RWPE1 (cell line): Measurements from ENCODE around the gene NTSR1.

Experiments used
- CTCF ChIA-PET: fragments of 350-600 bp; sonication (Branson Sonifier 250); formaldehyde crosslinking; extraction: SDS; loops from one replicate; lab custom pipeline; 2021; lab: Yijun Ruan, JAX
- POLR2A ChIA-PET: fragments of 400-600 bp; formaldehyde crosslinking; extraction: SDS; loops from one replicate; lab custom pipeline; 2020; ENCODE audit warnings: antibody characterized with exemption; ENCODE audit not compliant: low non-redundant PET; lab: Yijun Ruan, JAX
- DNase-seq: peaks from one replicate; pipeline ENCODE4 v3.0.0; 2012; ENCODE audit warnings: low spot score
- H3K27ac ChIP-seq: fragments of 450-650 bp; 2 replicates; pipeline ENCODE4 v1.5.1; 2017
- CTCF ChIP-seq: fragments of 450-650 bp; conservative IDR thresholded peaks from 2 replicates; pipeline ENCODE4 v1.5.1; 2017; ENCODE audit warnings: low read depth, mild to moderate bottlenecking

NTSR1 gene

GRCh38 chr20:62666736-62667529 lies 41.7 kb upstream of the NTSR1 start:
- no peak; the same call in 1 of the 2 replicates for TF ChIP-seq CTCF
- H3K27ac ChIP-seq: peak overlapping the region; percentile 26
- ChIA-PET CTCF (interaction anchor here (0.7 to 6.7 kb wide), 8 partner anchors 8 to 167 kb away, joined by 3 to 70 read pairs (median 4); no protein-coding TSS in a partner anchor), POLR2A (no interaction called here)
- DNase-seq: peak; percentile 49

GRCh38 chr20:62667530-62668440 lies 40.9 kb upstream of the NTSR1 start:
- CTCF ChIA-PET: interaction anchor here (0.7 to 6.7 kb wide), 9 partner anchors 10 to 367 kb away, joined by 3 to 70 read pairs (median 4); no protein-coding TSS in a partner anchor
- POLR2A ChIA-PET: interaction anchor here (0.6 kb wide), 1 partner anchor 240 kb away, joined by 3 read pairs; the partner anchor contains the start of gene RBBP8NL
- peak overlapping the region; percentile 26 for H3K27ac ChIP-seq
- no peak for TF ChIP-seq CTCF
- DNase-seq: no peak

- POLR2A ChIA-PET: no interaction called here
- peak; percentile 96 for DNase-seq
- CTCF ChIA-PET: interaction anchor here (0.7 to 6.7 kb wide), 7 partner anchors 18 to 367 kb away, joined by 3 to 70 read pairs (median 4); no protein-coding TSS in a partner anchor
- peak overlapping the region; percentile 26 for H3K27ac ChIP-seq
- TF ChIP-seq CTCF: peak; percentile 97
These were observed 40.1 kb upstream of the NTSR1 start for GRCh38 chr20:62668441-62669027.

- no peak for DNase-seq
- ChIA-PET POLR2A (no interaction called here), CTCF (interaction anchor here (0.6 to 6.7 kb wide), 7 partner anchors 10 to 521 kb away, joined by 3 to 70 read pairs (median 4); no protein-coding TSS in a partner anchor)
- TF ChIP-seq CTCF: no peak
- H3K27ac ChIP-seq: peak overlapping the region; percentile 5; the same call in 1 of the 2 replicates
These were observed 39.4 kb upstream of the NTSR1 start for GRCh38 chr20:62669249-62669648.

GRCh38 chr20:62670156-62670555 lies 38.5 kb upstream of the NTSR1 start:
- CTCF ChIA-PET: interaction anchor here (0.6 to 6.7 kb wide), 6 partner anchors 12 to 520 kb away, joined by 3 to 70 read pairs (median 4); no protein-coding TSS in a partner anchor
- peak overlapping the region; percentile 0; the same call in 1 of the 2 replicates for H3K27ac ChIP-seq
- POLR2A ChIA-PET: no interaction called here
- TF ChIP-seq CTCF: no peak
- DNase-seq: no peak
